Measurements from ENCODE around the gene CDC42BPA. TPM values are rescaled to one million over a fixed set of nuclear protein-coding genes. Genes with fewer than 3 reads are reported as not detected.

CDC42BPA gene
- polyA plus RNA-seq, 2 of the 4 experiments (the other 2 are of a cell fraction) = 11.4 to 28.4 TPM

- no peak overlapping the region for H3K4me2 ChIP-seq
- no peak overlapping the region; a peak in 1 of 6 replicates for H3K27ac ChIP-seq
- H3K9me3 ChIP-seq = no peaks in the 10 kb centered on the region
- H3K4me1 ChIP-seq = no peaks in the 10 kb centered on the region
- CTCF ChIA-PET = no interaction called here
- H3K4me3 ChIP-seq = no peak overlapping the region
- FAIRE-seq (no peak), DNase-seq (ENCODE audit: low read depth in 1 of 2, low spot score in 1 of 2) (no peak), ATAC-seq (no peak)
- TF ChIP-seq CBX2 (IDR thresholded peaks at IDR 0.05; ENCODE audit: borderline replicate concordance, low read depth) = no peak
- no peak for TF ChIP-seq RARB (CRISPR knock-in tag; IDR thresholded peaks at IDR 0.05)
- no peak for TF ChIP-seq ATOH8 (CRISPR knock-in tag; IDR thresholded peaks at IDR 0.05; ENCODE audit: low read depth)
- TF ChIP-seq FOXS1 (CRISPR knock-in tag; IDR thresholded peaks at IDR 0.05) = no peak
- no peak for TF ChIP-seq HMGXB4 (CRISPR knock-in tag; IDR thresholded peaks at IDR 0.05; ENCODE audit: borderline replicate concordance)
- no peak for TF ChIP-seq RAD21 (conservative IDR thresholded peaks at IDR 0.05 in 1 of 2, IDR thresholded peaks at IDR 0.05 in 1 of 2)
- no peak for TF ChIP-seq ELK1 (IDR thresholded peaks at IDR 0.05; ENCODE audit: low read depth, low read length)
- TF ChIP-seq POLR2A (IDR thresholded peaks at IDR 0.05; ENCODE audit: low read length) = no peak
- TF ChIP-seq SMC3 (IDR thresholded peaks at IDR 0.05) = no peak
- TF ChIP-seq MAX (IDR thresholded peaks at IDR 0.05) = no peak
- 85% methylated on average over 12 of the region's 12 CpGs for WGBS (ENCODE audit: missing lambda C conversion rate)
- POLR2A ChIA-PET = no interaction called here
Observed at GRCh38 chr1:226979517-226980121, 338.7 kb downstream of the CDC42BPA start.

- ATAC-seq (no peak), DNase-seq (ENCODE audit: low read depth in 1 of 2, low spot score in 1 of 2) (no peak), FAIRE-seq (no peak)
- Histone ChIP-seq H3K4me2 (no peak overlapping the region), H3K4me3 (no peak overlapping the region), H3K9me3 (no peaks in the 10 kb centered on the region), H3K27ac (no peak overlapping the region), H3K4me1 (peaks cover 3% of the 10 kb centered on the region; the same call in 1 of the 3 replicates)
- 92% methylated on average over 11 of the region's 15 CpGs for WGBS (ENCODE audit: missing lambda C conversion rate)
- CTCF ChIA-PET = no interaction called here
- TF ChIP-seq KDM1A (IDR thresholded peaks at IDR 0.05; ENCODE audit: low read depth) (no peak), MAFK (IDR thresholded peaks at IDR 0.05; ENCODE audit: partially characterized antibody) (no peak), HEYL (CRISPR knock-in tag; IDR thresholded peaks at IDR 0.05) (no peak), POLR2A (IDR thresholded peaks at IDR 0.05; ENCODE audit: low read length) (no peak), REST (IDR thresholded peaks at IDR 0.05) (no peak), HDAC2 (IDR thresholded peaks at IDR 0.05) (no peak), ESRRA (IDR thresholded peaks at IDR 0.05; ENCODE audit: borderline replicate concordance, low read length) (no peak), EHMT2 (IDR thresholded peaks at IDR 0.05; ENCODE audit: low read depth) (no peak)
- POLR2A ChIA-PET = no interaction called here
Observed at GRCh38 chr1:226979115-226979516, 339.2 kb downstream of the CDC42BPA start.
